ENCODE data around the gene FHIT.

DNA sequence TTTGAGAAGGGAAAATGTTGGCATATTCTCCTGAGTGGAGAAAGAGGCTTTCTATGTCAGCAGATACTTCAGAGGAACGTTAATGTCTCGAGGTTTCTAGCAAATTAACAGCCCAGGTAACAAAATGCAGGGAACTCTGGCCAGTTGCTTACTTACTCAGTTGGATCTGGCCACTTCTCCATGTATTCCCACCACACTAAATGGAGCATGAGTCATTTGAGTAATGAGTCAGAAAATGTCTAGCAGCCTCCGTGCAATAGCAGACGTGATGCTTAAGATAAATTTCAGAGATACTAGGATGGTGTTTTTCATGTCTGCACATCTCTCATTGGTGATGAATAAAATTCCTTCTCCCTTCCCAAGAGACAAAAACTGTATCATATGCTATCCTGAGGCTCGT is 671.5 kb downstream of the FHIT start:
- TF ChIP-seq, protein P1, sequence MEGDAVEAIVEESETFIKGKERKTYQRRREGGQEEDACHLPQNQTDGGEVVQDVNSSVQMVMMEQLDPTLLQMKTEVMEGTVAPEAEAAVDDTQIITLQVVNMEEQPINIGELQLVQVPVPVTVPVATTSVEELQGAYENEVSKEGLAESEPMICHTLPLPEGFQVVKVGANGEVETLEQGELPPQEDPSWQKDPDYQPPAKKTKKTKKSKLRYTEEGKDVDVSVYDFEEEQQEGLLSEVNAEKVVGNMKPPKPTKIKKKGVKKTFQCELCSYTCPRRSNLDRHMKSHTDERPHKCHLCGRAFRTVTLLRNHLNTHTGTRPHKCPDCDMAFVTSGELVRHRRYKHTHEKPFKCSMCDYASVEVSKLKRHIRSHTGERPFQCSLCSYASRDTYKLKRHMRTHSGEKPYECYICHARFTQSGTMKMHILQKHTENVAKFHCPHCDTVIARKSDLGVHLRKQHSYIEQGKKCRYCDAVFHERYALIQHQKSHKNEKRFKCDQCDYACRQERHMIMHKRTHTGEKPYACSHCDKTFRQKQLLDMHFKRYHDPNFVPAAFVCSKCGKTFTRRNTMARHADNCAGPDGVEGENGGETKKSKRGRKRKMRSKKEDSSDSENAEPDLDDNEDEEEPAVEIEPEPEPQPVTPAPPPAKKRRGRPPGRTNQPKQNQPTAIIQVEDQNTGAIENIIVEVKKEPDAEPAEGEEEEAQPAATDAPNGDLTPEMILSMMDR (conservative IDR thresholded peaks at IDR 0.05): no peak
- no peak for TF ChIP-seq EZH2 (IDR thresholded peaks at IDR 0.05; ENCODE audit: low read depth)

Data from PC-9 (cell line).